ENCODE measurements around the gene FHIP1A.

Gene FHIP1A

DNA sequence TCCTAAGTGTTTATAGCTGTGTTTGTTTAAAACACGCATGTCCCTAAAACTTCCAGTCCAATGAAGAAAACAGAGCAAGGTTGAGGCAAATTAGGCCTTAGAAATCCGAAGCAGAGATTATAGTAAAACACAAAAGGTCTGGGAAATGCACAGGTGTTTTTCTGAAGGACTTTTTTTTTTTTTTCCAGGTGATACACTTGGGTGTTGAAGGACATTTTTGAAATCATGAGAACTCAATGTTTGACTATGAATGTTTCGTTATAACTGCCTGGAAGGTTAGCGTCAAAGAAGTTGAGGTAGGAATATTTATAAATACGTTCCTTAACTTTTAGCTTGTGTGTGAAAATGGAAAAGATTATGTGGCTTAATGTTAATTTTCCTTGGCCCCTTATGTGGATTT, 45.5 kb downstream of the FHIP1A start:
- in situ Hi-C loops (cut with MboI; ENCODE audit: low sequenced_read_pairs): no loop called here

DNA sequence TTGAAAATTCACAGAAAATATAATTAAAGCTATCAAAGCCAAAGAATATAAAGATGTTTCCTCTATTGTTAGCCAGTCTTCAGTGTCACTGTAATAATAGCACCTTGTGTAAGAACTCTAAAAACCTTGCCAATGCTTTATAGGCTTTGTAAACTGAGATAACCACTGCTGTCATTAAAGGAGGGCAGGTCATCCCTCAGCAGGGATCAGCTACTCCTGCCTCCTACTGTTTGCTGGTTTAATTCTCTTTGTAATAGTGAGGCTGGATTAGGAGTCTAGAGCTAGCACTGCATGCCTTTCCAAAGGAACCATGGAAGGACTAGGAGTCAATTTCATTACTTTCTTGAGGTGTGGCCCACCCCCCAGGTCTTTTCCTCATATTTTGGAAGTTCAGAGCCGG, 46.2 kb downstream of the FHIP1A start:
- in situ Hi-C loops (cut with MboI; ENCODE audit: low sequenced_read_pairs): no loop called here

DNA sequence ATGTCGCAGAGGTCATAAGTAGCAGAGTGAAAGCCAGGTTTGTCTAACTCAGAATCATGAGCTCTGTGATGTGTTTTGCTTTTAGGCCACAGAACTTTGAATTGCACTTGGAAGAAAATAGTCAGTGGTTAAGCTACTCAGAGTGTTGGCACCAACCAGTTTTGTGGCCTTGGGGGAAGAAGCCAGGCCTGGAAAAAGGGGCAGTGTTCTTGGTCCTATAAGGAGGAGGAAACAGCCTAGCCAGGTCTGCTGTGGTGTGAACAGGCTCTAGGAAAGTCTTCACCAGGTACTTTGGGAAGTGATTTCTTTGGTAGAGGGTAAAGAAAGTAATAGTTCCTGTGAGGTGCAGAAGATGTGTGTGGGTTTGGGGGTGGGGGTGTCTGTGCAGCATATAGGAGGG, 49.2 kb downstream of the FHIP1A start:
- in situ Hi-C loops (cut with MboI; ENCODE audit: low sequenced_read_pairs): no loop called here

Measured in HL-60/S4 treated with phorbol 12-myristate 13-acetate at 8.2 ng/mL for 4 days and 3 days (cell line).